B cell (primary cell): Measurements from ENCODE around the gene TBC1D26.

ENCODE experiments used
- EZH2 ChIP-seq: IDR thresholded peaks from 2 replicates; pipeline ENCODE4 v1.6.1; 2012; ENCODE audit warnings: borderline replicate concordance, low read depth, mild to moderate bottlenecking, moderate library complexity, low read length; ENCODE audit not compliant: insufficient read depth, poor library complexity, severe bottlenecking
- TF ChIP-seq, protein P1 (sequence below): fragments of 200-600 bp; IDR thresholded peaks from one replicate; pipeline ENCODE4 v1.8.0; 2022; ENCODE audit warnings: antibody characterized with exemption, mild to moderate bottlenecking

DNA sequence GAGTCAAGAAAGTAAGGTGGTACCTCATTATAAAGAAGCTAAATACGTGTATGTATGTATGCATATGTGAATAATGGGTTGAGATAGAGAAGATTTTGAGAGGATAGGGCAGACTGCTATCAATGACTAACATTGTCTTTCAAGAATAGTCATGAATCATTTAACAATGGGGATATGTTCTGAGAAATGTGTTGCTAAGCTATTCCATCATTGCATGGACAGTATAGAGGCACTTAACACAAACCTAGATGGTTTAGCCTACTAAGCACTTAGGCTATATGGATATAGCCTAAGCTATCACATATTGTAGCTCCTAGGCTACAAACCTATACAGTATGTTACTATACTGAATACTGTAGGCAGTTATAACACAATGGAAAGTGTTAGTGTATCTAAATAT is 45.2 kb downstream of the TBC1D26 start:
- TF ChIP-seq, protein P1, sequence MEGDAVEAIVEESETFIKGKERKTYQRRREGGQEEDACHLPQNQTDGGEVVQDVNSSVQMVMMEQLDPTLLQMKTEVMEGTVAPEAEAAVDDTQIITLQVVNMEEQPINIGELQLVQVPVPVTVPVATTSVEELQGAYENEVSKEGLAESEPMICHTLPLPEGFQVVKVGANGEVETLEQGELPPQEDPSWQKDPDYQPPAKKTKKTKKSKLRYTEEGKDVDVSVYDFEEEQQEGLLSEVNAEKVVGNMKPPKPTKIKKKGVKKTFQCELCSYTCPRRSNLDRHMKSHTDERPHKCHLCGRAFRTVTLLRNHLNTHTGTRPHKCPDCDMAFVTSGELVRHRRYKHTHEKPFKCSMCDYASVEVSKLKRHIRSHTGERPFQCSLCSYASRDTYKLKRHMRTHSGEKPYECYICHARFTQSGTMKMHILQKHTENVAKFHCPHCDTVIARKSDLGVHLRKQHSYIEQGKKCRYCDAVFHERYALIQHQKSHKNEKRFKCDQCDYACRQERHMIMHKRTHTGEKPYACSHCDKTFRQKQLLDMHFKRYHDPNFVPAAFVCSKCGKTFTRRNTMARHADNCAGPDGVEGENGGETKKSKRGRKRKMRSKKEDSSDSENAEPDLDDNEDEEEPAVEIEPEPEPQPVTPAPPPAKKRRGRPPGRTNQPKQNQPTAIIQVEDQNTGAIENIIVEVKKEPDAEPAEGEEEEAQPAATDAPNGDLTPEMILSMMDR: no peak
- no peak for TF ChIP-seq EZH2
